Right renal pelvis (tissue), 4 donors: Measurements from ENCODE around the gene RAB7A. TPM values are rescaled to one million over a fixed set of nuclear protein-coding genes. Genes with fewer than 3 reads are reported as not detected.

Source experiments
- DNase-seq, 4 donors: peaks; one replicate each; pipeline ENCODE4 v3.0.0-alpha.2; 2013; ENCODE audit warnings: low read depth in 4 of 4, low spot score in 3 of 4, missing footprints in 1 of 4
- polyA plus RNA-seq, 4 donors: library from polyadenylated mRNA; unstranded; fragments of 120-200 nt; gene quantifications; one replicate each; pipeline ENCODE4 v1.2.1, GENCODE V29; 2013; ENCODE audit not compliant: insufficient read length in 4 of 4

Gene RAB7A
- polyA plus RNA-seq, 4 donors = 242 to 320 (median 290) TPM

DNA sequence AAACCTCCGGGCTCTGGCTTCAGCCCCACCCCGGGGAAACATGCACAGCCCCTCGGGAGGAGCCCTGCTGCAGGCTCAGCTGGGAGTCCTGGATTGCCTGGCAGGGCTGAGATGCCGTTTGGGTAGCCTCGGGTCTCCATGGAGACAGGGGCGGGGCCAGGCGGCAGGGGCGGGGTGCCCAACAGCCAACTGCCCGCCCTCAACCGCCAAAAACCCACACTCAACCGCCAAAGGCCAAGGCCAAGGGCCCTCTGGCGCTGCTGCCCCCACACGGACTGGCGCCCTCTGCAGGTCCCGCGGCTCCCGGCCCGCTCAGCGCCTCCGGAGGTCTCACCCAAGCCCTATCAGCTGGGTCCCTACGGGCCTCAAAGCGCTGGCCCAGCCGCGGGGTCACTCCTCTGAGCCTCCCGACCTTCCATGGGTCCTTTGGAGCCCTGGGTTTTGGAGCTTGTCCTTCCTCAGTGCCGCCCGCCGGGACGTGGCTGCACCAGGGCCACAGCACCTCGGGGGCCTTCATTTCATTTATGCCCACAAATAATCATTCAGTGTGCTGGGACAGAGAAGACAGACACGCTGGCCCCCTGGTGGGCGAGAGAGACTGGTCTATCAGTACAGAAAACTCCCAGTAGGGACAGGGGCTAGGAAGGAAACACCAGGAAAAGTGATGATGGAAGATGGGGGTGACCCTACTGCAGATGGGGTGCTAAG is 119.9 kb downstream of the RAB7A start:
- DNase-seq = peak; percentile 43 to 60 (median 52)

DNA sequence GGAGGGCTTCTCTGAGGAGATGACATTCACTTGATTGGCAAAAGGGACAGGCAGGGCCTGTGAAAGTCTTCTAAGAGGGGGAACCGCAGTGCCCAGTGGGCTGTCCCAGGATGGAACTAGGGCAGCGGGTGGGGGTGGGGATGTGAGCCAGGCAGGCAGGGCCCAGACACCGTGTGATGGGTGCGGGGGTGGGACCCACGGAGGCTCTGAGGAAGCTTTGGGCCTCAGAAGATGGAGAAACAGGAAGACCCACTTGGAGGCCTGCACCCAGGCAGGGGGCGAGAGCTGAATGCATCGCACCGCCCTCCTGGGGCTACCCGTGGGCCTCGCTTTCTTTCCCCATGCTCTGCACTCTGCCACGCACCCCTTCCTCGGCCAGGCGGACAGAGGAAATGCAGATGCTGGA is 120.5 kb downstream of the RAB7A start:
- no peak for DNase-seq

DNA sequence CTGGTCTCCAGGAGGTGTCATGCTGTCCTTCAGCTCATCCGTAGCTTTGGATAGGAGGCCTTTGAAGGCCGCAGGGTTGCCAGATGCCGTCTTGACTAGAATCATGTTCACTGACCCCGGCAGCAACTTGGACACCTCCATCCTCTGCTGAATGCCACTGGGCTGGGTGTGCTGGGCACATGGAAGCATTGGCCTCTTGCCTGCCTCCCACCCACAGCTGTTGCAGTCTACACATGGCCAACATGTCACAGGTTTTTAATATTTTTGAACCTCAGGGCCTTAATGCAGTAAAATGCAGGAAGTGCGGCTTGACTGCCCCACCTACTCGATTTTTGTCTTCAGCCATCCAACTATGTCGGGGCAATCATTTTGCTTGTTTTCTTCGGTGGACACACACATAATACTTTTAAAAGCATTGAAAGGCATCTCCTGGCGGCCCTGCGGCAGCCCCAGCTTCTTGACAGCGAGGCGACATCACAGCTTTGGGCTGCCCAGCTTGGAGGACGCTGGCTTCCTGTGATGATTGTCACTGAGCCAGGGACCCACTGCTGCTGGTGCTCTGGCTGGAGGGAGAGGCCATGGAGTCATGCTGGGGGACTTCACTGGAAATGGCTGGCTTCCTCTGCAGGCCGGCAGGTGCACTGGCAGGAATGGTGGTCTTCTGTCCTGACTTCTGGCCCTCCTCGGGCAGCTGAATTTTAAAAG is 121.8 kb downstream of the RAB7A start:
- DNase-seq = no peak

DNA sequence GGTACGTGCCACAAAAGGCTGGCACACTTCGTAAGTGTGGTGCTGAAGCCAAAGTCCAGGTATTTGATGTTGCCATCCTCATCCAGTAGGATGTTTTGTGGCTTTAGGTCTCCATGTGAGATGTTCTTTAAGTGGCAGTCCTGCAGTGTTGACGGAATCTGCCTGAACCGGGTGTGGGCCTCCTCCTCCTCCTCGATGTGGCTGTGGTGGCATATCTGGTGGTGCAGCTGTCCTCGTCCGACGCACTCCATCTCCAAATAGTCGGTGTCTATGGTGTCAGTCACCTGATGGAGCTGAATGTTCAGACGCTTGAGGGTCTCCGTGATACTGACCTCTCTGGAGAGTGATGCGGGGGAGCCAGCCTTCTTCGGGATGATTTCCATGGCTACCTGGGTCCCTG is 123.0 kb downstream of the RAB7A start:
- no peak for DNase-seq

DNA sequence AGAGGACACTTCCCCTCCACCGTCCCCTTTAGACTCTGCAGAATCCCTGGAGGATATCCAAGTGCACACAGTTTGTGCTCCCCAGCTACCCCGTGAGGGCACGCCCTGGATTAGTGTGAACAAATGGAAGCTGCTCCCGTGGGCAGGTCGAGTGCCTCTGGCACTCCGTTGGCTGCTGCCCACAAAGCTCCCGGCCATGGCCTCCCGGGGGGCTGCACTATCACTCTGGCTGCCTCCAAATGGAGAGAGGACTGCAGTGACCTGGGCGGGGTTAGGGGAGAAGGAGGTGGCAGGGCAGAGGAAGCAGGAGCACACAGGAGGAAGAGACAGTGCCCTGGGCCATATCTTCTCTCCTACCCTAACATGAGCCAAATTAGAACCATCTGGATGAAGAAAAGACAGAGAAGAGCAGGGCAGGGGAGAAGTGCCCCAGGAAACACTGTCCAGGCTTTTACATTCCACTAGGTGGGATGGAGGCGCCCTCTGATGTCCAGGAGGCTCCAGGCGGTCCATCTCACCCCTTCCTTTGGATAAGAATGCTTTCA is 124.0 kb downstream of the RAB7A start:
- no peak for DNase-seq

DNA sequence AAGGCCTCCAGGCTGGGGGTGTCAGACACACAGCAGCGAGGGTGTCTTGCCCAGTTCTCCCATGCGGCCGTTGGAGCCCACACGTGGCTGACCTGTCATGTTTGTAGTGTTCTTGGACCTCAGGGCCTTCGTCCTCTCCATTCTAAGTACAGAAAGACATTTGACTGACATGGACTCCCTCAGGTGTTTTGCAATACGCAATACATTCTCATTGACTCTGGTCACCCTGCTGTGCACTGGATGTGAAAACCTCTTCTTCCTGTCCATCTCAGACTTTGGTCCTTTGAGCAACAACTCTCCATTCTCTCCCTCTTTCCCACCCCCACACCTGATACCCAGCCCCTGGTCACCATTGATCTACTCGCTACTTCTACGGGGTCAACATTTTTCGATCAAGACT is 124.6 kb downstream of the RAB7A start:
- no peak for DNase-seq

DNA sequence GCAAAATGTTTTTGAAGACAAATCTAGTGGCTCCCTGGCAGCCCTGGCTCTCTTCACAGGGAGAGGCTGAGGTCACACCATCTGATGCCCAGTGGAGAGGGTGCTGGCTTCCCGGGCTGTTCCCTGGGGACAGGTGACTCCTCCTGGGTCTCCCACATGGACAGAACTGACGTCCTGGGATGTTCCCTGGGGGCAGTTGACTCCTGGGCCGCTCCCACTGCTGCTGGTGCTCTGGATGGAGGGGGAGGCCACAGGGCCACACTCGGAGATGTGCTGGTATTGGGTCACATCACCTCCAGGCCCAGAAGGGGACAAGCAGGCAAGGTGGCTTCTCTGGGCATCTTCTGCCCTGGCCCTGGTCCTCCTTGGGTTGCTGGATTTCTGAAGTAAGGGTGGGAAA is 125.6 kb downstream of the RAB7A start:
- no peak for DNase-seq

DNA sequence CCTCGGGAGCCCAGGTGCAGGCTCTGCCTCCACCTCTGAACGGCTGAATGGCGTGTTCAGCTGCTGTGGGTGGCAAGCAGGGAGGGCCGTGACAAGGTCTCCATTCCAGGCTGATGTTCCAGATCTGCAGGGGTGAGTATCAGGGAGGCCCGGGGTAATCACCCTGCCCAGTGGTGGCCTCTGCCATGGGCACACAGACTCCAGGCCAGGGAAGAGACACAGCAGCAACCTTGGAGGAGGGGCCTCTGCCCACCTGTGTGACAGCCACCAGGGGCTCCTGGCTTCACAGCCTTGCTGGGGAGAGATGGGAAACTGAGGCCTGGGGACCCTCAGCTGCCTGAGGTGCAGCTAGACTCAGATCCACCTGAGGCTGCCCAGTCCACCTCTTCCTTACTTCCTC is 127.8 kb downstream of the RAB7A start:
- DNase-seq = no peak

DNA sequence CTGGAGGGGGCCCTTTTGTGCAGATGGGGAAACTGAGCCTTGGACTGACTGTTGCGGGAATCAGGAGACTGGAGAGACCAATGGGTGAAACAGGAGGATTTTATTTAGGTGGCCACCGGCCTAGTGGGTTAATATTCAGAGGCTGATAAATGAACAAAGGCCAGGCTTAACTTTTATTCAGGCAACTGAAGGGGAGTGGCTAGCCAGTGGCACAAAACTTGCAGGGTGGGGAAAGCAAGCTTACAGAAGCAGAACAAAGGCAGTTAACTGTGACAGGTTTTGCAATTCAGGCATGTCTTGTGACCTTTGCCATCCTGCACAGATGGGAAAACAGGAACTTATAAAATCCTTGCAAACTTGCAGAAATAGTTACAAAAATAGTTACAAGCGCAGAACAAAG is 128.5 kb downstream of the RAB7A start:
- no peak for DNase-seq

DNA sequence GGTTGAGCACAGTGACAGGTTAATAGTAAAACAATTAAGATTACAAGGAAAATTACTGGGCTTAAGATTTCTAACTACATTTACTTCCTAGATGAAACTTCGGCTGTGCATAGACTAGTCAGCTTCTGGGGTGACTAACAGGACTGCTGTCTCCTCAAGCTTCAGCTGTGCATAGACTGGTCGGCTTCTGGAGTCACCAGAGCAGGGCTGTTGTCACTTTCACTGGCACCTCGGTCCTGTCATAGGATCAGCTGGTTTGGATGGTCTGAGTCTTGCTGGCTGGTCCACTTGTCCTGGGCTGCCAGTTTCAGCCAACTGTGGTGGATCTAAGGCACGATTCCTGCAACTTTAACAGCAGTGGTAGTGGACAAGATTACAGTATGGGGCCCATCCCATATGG is 129.6 kb downstream of the RAB7A start:
- DNase-seq = no peak

DNA sequence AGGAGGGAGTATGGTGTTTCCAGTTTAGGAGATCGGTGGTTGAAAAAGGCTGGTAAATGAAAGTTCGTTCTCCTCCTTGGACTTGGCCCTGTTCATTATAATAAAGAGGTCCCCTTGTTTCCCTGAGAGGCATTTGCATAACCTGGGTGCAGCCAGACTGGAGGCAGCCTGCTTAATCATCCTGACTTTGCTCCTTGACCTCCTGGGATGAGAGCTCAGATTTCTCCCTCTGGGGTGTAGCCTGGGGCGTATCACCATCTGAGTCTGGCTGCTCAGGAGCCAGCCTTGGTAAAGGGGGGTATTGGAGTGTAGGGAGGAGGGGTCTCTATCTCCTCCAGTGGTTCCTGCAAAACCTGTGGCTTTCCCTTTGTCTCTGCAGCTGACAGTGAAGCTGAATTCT is 132.2 kb downstream of the RAB7A start:
- DNase-seq = no peak

DNA sequence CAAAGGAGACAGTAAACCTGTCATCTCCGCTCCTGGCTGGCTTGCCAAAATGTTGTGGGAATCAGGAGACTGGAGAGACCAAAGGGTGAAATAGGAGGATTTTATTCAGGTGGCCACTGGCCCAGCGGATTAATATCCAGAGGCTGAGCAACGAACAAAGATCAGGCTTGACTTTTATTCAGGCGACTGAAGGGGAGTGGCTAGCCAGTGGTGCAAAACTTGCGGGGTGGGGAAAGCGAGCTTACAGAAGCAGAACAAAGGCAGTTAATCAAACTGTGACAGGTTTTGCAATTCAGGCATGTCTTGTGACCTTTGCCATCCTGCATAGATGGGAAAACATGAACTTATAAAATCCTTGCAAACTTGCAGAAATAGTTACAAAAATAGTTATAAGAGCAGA is 133.6 kb downstream of the RAB7A start:
- no peak for DNase-seq

DNA sequence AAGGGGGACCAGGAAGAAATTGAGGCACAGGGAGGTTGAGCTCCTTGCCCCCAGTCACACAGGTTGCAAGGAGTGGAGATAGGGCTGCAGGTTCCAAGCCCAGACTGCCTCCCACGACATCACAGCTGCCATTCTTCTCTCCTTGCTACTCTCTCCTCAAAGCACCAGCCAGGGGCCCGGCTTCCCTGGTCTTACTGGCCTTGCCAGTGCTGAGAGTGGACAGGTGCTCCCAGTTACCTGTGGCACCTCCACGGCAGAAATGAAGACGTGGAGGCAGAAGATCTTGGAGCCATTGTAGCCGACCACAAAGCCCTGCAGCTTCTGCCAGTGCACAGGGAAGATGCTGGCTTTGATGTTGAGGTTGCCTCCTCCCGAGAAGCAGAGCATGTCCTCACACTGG is 135.5 kb downstream of the RAB7A start:
- DNase-seq = no peak

DNA sequence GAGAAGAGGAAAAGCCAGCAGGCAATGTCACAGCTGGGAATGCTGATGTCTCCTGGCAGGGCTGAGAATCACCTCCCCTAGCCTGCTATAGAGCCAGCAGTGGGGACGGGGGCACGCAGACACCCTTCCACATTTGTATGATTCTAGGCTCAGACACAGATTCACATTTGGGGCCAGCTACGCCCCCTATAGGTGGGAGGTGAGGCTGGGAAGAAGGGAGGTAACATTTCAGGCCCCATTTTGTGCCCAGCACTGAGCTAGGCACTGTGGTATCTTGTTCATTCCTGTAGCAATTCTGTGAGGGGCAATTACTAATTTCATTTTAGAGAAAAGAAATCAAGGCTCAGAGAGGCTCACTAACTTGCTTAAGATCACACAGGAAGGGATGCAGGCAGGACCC is 137.6 kb downstream of the RAB7A start:
- no peak for DNase-seq

Other genes with a start within 250 kb of the RAB7A start
- 10 to 100 TPM; 38.8 to 47.6 (median 43.6) TPM for gene GATA2, start 233.0 kb upstream of the RAB7A start, polyA plus RNA-seq
- gene RPN1, start 75.4 kb upstream of the RAB7A start, polyA plus RNA-seq = 100 to 1,000 TPM; 212 to 227 (median 213) TPM
- gene ACAD9, start 153.4 kb downstream of the RAB7A start, polyA plus RNA-seq = 10 to 100 TPM; 30.3 to 40.6 (median 38.4) TPM